GM12878 (cell line): ENCODE data around the gene NDST3. TPM values are rescaled to one million over a fixed set of nuclear protein-coding genes. Genes with fewer than 3 reads are reported as not detected.

Experiments
- ATAC-seq: fragments of 200-7000 bp; cut with Tn5 transposase; 3 replicates; pipeline ENCODE4 v1.9.1; 2020; ENCODE audit warnings: mild to moderate bottlenecking, moderate library complexity
- BruUV-seq: library from RNA; stranded (reverse); fragments of 400-500 nt; replicated peaks from 2 replicates; lab custom pipeline; 2021; lab: Mats Ljungman, UMichigan
- CTCF ChIA-PET: fragments of 300-600 bp; sonication (Branson Sonifier 250); formaldehyde crosslinking; extraction: SDS; loops from one replicate; lab custom pipeline; 2021; ENCODE audit warnings: inconsistent platforms; lab: Yijun Ruan, JAX
- POLR2A ChIA-PET: fragments of 350-600 bp; formaldehyde crosslinking; extraction: SDS; loops from one replicate; lab custom pipeline; 2021; ENCODE audit warnings: inconsistent platforms; lab: Charles Lee
- RAD21 ChIA-PET: fragments of 300-600 bp; sonication (Branson Sonifier 250); formaldehyde crosslinking; loops from one replicate; lab custom pipeline; 2023; ENCODE audit warnings: antibody characterized with exemption; ENCODE audit not compliant: unreplicated experiment; lab: Charles Lee
- SMC1A ChIA-PET: fragments of 300-600 bp; sonication (Branson Sonifier 250); formaldehyde crosslinking; loops from one replicate; lab custom pipeline; 2023; ENCODE audit not compliant: unreplicated experiment, uncharacterized antibody; lab: Charles Lee
- DNase-seq: peaks from one replicate; pipeline ENCODE4 v3.0.0-alpha.2; 2011; ENCODE audit warnings: low read depth, low spot score
- FAIRE-seq: peaks from 3 replicates; lab custom pipeline; 2011; peaks lifted over from hg19 to GRCh38; lab: Jason Lieb, UNC
- H2AFZ ChIP-seq: 2 replicates; pipeline ENCODE4 v1.6.0; 2011; ENCODE audit warnings: low read depth, low read length, control low read depth; ENCODE audit not compliant: control insufficient read depth
- H3K27ac ChIP-seq: 2 replicates; pipeline ENCODE4 v1.5.1; 2011; ENCODE audit warnings: control low read depth; ENCODE audit not compliant: control insufficient read depth, insufficient read depth
- H3K27me3 ChIP-seq, 2 experiments: replicated peaks in 1 of 2; 2 replicates each; pipeline versions ENCODE4 v1.6.0 to v1.6.1; 2011; ENCODE audit warnings: low read length in 1 of 2; ENCODE audit not compliant: control insufficient read depth in 2 of 2, insufficient read depth in 2 of 2
- H3K36me3 ChIP-seq, 2 experiments: 2 replicates each; pipeline ENCODE4 v1.5.1; 2011; ENCODE audit warnings: low read length in 1 of 2; ENCODE audit not compliant: control insufficient read depth in 2 of 2, insufficient read depth in 2 of 2
- H3K4me1 ChIP-seq: 2 replicates; pipeline ENCODE4 v1.6.1; 2011; ENCODE audit warnings: mild to moderate bottlenecking, low read length, moderate library complexity, mixed read lengths; ENCODE audit not compliant: control insufficient read depth, insufficient read depth
- H3K4me2 ChIP-seq: 2 replicates; pipeline ENCODE4 v1.6.0; 2011; ENCODE audit warnings: control low read depth; ENCODE audit not compliant: control insufficient read depth, insufficient read depth
- H3K4me3 ChIP-seq: fragments of 200-600 bp; sonication (generic); 2 replicates; pipeline ENCODE4 v1.5.1; 2016
- H3K79me2 ChIP-seq: 2 replicates; pipeline ENCODE4 v1.6.0; 2011; ENCODE audit warnings: low read length; ENCODE audit not compliant: control insufficient read depth, insufficient read depth
- H3K9ac ChIP-seq: 2 replicates; pipeline ENCODE4 v1.8.0; 2011; ENCODE audit warnings: low read length, control low read depth, mixed read lengths; ENCODE audit not compliant: control insufficient read depth, insufficient read depth
- H3K9me3 ChIP-seq: replicated peaks from 3 replicates; pipeline ENCODE4 v1.5.1; 2011; ENCODE audit warnings: mild to moderate bottlenecking, low read length; ENCODE audit not compliant: control insufficient read depth, insufficient read depth
- H4K20me1 ChIP-seq: 2 replicates; pipeline ENCODE4 v1.6.0; 2011; ENCODE audit not compliant: control insufficient read depth, insufficient read depth
- ATF3 ChIP-seq: IDR thresholded peaks from 2 replicates; pipeline ENCODE4 v1.6.1; 2011; ENCODE audit warnings: low read depth, mild to moderate bottlenecking, low read length, moderate library complexity, borderline replicate concordance; ENCODE audit errors: extremely low read depth
- CTCF ChIP-seq, 3 experiments: IDR thresholded peaks in 2 of 3; conservative IDR thresholded peaks in 1 of 3; 2 replicates each; pipeline ENCODE4 v1.5.1; 2011; ENCODE audit warnings: low read depth in 3 of 3, low read length in 3 of 3, mild to moderate bottlenecking in 3 of 3, control low read depth in 2 of 3, moderate library complexity in 2 of 3, inconsistent platforms in 1 of 3, mixed read lengths in 1 of 3; ENCODE audit not compliant: control insufficient read depth in 2 of 3, insufficient read depth in 1 of 3; ENCODE audit errors: extremely low read depth in 1 of 3
- E2F4 ChIP-seq: IDR thresholded peaks from 2 replicates; pipeline ENCODE4 v1.6.1; 2012; ENCODE audit warnings: low read depth, low read length, improper control_type of control experiment
- EP300 ChIP-seq, 2 experiments: fragments of 150-350 bp in 1 of 2; IDR thresholded peaks; 2 replicates each; pipeline ENCODE4 v1.6.1; 2011 to 2012; ENCODE audit warnings: low read depth in 2 of 2, low read length in 2 of 2, borderline replicate concordance in 1 of 2, improper control_type of control experiment in 1 of 2, inconsistent platforms in 1 of 2; ENCODE audit not compliant: control insufficient read depth in 1 of 2
- IRF4 ChIP-seq: IDR thresholded peaks from 2 replicates; pipeline ENCODE4 v1.6.1; 2011; ENCODE audit warnings: low read depth, low read length
- TAF1 ChIP-seq: IDR thresholded peaks from 2 replicates; pipeline ENCODE4 v1.6.1; 2011; ENCODE audit warnings: mild to moderate bottlenecking, low read depth, low read length, borderline replicate concordance
- WGBS: methylation state at CpG from one replicate; pipeline ENCODE4 v1.1.6; 2016; ENCODE audit warnings: low lambda C conversion rate; ENCODE audit not compliant: insufficient replicate concordance, insufficient coverage; ENCODE audit errors: missing lambda C conversion rate; 5-methylcytosine and 5-hydroxymethylcytosine counted together
- in situ Hi-C: fragments of 300-500 bp; cut with MboI; formaldehyde crosslinking; loops from 9 replicates; pipeline ENCODE4 v1.14.3; 2018; ENCODE audit warnings: mixed read lengths
- intact Hi-C: fragments of 100-400 bp; cut with micrococcal nuclease; formaldehyde crosslinking; loops from one replicate; pipeline ENCODE4 v1.14.2; 2022; ENCODE audit not compliant: unreplicated experiment
- polyA plus RNA-seq, 11 experiments: library from polyadenylated mRNA; depleted of rRNA in 4 of 11; unstranded in 6 of 11; stranded (reverse) in 5 of 11; fragments of >200 nt; fragmentation: Nextera tagmentation in 4 of 11; fragmentation: Illumina TruSeq in 1 of 11; extraction: Ambion mirVana in 4 of 11; extraction: Trizol in 1 of 11; gene quantifications; 1 replicate in 1 of 11; 2 replicates in 10 of 11; pipeline versions ENCODE4 v1.2.1 to v1.2.3, GENCODE V29; 2011 to 2016; ENCODE audit warnings: inconsistent platforms in 2 of 11, missing spikeins in 2 of 11, low read depth in 1 of 11
- total RNA-seq, 4 experiments: library from RNA; depleted of rRNA in 3 of 4; stranded (reverse); fragments of >200 nt in 3 of 4; fragmentation: Illumina TruSeq in 1 of 4; extraction: Trizol in 1 of 4; gene quantifications; 2 replicates each; pipeline versions ENCODE4 v1.2.1 to v1.2.3, GENCODE V29; 2013 to 2021
- TF ChIP-seq, protein P1 (sequence below): IDR thresholded peaks from 2 replicates; pipeline ENCODE4 v1.6.1; 2012; ENCODE audit warnings: mild to moderate bottlenecking, low read depth, low read length
- TF ChIP-seq, protein P2 (sequence below): fragments of 450-650 bp; formaldehyde crosslinking; IDR thresholded peaks from 2 replicates; pipeline ENCODE4 v1.4.0; 2022; ENCODE audit warnings: mild to moderate bottlenecking, moderate library complexity
- TF ChIP-seq, protein P3 (sequence below): fragments of 450-650 bp; IDR thresholded peaks from 2 replicates; pipeline ENCODE4 v1.6.1; 2017; ENCODE audit warnings: borderline replicate concordance

NDST3 gene
- total and polyA plus RNA-seq, 10 of the 15 experiments (the other 5 are each of a cell fraction or from before 2014, with no cell fraction given) = 0.03 TPM; not detected in 8

DNA sequence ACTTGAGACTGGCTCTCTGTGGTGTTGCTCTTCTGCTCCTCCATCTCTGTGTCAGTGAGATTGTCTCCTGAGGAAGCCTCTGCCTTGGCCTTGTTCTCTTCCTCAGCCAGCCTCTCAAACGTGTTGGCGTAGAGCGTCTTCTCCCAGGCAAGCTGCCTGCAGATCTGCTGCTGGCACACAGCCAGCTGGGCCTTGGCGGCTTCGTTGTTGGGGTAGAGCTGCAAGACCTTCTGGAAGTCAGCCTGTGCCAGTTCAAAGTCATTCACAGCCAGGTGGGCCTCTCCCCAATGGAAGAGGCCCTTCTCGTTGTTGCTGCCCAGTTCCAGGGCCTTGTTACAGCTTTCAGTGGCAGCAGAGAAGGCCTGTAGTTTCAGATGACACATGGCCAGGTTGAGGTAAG lies 159.1 kb downstream of the NDST3 start:
- Histone ChIP-seq H3K4me2 (no peak overlapping the region), H3K4me3 (no peak overlapping the region), H3K27ac (no peak overlapping the region), H3K9me3 (no peaks in the 10 kb centered on the region), H3K79me2 (no peaks in the 10 kb centered on the region), H3K4me1 (no peaks in the 10 kb centered on the region), H3K27me3 (no peaks in the 10 kb centered on the region), H4K20me1 (no peaks in the 10 kb centered on the region), H3K9ac (no peak overlapping the region), H3K36me3 (no peaks in the 10 kb centered on the region), H2AFZ (no peak overlapping the region)
- FAIRE-seq = no peak
- no peak for ATAC-seq
- 43% methylated on average over 6 of the region's 6 CpGs for WGBS
- in situ Hi-C loops (no loop called here), intact Hi-C loops (no loop called here)
- CTCF ChIA-PET = no interaction called here
- SMC1A ChIA-PET = no interaction called here
- POLR2A ChIA-PET = no interaction called here
- no TSS peak for BruUV-seq
- RAD21 ChIA-PET = no interaction called here
- DNase-seq = no peak
- TF ChIP-seq, protein P1, sequence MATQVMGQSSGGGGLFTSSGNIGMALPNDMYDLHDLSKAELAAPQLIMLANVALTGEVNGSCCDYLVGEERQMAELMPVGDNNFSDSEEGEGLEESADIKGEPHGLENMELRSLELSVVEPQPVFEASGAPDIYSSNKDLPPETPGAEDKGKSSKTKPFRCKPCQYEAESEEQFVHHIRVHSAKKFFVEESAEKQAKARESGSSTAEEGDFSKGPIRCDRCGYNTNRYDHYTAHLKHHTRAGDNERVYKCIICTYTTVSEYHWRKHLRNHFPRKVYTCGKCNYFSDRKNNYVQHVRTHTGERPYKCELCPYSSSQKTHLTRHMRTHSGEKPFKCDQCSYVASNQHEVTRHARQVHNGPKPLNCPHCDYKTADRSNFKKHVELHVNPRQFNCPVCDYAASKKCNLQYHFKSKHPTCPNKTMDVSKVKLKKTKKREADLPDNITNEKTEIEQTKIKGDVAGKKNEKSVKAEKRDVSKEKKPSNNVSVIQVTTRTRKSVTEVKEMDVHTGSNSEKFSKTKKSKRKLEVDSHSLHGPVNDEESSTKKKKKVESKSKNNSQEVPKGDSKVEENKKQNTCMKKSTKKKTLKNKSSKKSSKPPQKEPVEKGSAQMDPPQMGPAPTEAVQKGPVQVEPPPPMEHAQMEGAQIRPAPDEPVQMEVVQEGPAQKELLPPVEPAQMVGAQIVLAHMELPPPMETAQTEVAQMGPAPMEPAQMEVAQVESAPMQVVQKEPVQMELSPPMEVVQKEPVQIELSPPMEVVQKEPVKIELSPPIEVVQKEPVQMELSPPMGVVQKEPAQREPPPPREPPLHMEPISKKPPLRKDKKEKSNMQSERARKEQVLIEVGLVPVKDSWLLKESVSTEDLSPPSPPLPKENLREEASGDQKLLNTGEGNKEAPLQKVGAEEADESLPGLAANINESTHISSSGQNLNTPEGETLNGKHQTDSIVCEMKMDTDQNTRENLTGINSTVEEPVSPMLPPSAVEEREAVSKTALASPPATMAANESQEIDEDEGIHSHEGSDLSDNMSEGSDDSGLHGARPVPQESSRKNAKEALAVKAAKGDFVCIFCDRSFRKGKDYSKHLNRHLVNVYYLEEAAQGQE = no peak
- no peak for TF ChIP-seq IRF4
- no peak for TF ChIP-seq TAF1
- TF ChIP-seq CTCF (IDR thresholded peaks at IDR 0.05 in 2 of 3, conservative IDR thresholded peaks at IDR 0.05 in 1 of 3; ENCODE audit: control insufficient read depth in 2 of 3, extremely low read depth in 1 of 3, insufficient read depth in 1 of 3, low read depth in 3 of 3, low read length in 3 of 3) = no peak
- no peak for TF ChIP-seq E2F4
- TF ChIP-seq EP300 (IDR thresholded peaks at IDR 0.05; ENCODE audit: borderline replicate concordance in 1 of 2, control insufficient read depth in 1 of 2, low read depth in 2 of 2, low read length in 2 of 2) = no peak
- TF ChIP-seq, protein P2, sequence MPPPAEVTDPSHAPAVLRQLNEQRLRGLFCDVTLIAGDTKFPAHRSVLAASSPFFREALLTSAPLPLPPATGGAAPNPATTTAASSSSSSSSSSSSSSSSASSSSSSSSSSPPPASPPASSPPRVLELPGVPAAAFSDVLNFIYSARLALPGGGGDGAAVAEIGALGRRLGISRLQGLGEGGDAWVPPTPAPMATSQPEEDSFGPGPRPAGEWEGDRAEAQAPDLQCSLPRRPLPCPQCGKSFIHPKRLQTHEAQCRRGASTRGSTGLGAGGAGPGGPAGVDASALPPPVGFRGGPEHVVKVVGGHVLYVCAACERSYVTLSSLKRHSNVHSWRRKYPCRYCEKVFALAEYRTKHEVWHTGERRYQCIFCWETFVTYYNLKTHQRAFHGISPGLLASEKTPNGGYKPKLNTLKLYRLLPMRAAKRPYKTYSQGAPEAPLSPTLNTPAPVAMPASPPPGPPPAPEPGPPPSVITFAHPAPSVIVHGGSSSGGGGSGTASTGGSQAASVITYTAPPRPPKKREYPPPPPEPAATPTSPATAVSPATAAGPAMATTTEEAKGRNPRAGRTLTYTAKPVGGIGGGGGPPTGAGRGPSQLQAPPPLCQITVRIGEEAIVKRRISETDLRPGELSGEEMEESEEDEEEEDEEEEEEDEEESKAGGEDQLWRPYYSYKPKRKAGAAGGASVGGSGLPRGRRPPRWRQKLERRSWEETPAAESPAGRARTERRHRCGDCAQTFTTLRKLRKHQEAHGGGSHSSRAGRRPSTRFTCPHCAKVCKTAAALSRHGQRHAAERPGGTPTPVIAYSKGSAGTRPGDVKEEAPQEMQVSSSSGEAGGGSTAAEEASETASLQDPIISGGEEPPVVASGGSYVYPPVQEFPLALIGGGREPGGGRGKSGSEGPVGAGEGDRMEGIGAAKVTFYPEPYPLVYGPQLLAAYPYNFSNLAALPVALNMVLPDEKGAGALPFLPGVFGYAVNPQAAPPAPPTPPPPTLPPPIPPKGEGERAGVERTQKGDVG (CRISPR knock-in tag) = no peak
- TF ChIP-seq ATF3 = no peak
- TF ChIP-seq, protein P3, sequence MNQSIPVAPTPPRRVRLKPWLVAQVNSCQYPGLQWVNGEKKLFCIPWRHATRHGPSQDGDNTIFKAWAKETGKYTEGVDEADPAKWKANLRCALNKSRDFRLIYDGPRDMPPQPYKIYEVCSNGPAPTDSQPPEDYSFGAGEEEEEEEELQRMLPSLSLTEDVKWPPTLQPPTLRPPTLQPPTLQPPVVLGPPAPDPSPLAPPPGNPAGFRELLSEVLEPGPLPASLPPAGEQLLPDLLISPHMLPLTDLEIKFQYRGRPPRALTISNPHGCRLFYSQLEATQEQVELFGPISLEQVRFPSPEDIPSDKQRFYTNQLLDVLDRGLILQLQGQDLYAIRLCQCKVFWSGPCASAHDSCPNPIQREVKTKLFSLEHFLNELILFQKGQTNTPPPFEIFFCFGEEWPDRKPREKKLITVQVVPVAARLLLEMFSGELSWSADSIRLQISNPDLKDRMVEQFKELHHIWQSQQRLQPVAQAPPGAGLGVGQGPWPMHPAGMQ = no peak
